WTC11 (cell line): ENCODE data around the gene TMEM174. TPM values are rescaled to one million over a fixed set of nuclear protein-coding genes. Genes with fewer than 3 reads are reported as not detected.

Experiments used
- ATAC-seq: fragments of 200-7000 bp; cut with Tn5 transposase; 2 replicates; pipeline ENCODE4 v1.10.0; 2021; ENCODE audit warnings: mild to moderate bottlenecking, moderate library complexity
- CTCF ChIA-PET: fragments of 300-600 bp; sonication (Branson Sonifier 250); formaldehyde crosslinking; loops from one replicate; lab custom pipeline; 2021; ENCODE audit warnings: antibody characterized with exemption; lab: Charles Lee
- POLR2A ChIA-PET: fragments of 350-600 bp; sonication (Branson Sonifier 250); formaldehyde crosslinking; loops from one replicate; lab custom pipeline; 2021; ENCODE audit warnings: antibody characterized with exemption; lab: Charles Lee
- DNase-seq: peaks from one replicate; pipeline ENCODE4 v3.0.0; 2021; ENCODE audit warnings: low spot score
- H3K27ac Mint-ChIP-seq: 2 replicates; pipeline ENCODE4 v1.8.0; 2021; ENCODE audit warnings: mixed read lengths
- H3K27me3 Mint-ChIP-seq: 2 replicates; pipeline ENCODE4 v1.8.0; 2021; ENCODE audit warnings: low read depth, mild to moderate bottlenecking, moderate library complexity, mixed read lengths
- H3K36me3 Mint-ChIP-seq: 2 replicates; pipeline ENCODE4 v1.8.0; 2021; ENCODE audit warnings: mixed read lengths
- H3K4me1 Mint-ChIP-seq: 2 replicates; pipeline ENCODE4 v1.8.0; 2022; ENCODE audit warnings: mixed read lengths
- H3K4me3 Mint-ChIP-seq: 2 replicates; pipeline ENCODE4 v1.8.0; 2021; ENCODE audit warnings: mild to moderate bottlenecking, moderate library complexity, mixed read lengths
- H3K9me3 Mint-ChIP-seq: 2 replicates; pipeline ENCODE4 v1.8.0; 2021; ENCODE audit warnings: mixed read lengths
- ATF1 ChIP-seq: sonication (generic); formaldehyde crosslinking; IDR thresholded peaks from 2 replicates; pipeline ENCODE4 v1.8.1; 2023; ENCODE audit warnings: mild to moderate bottlenecking, moderate library complexity, missing genetic modification reagents
- EMX1 ChIP-seq: fragments of 250-450 bp; sonication (Bioruptor Pico); IDR thresholded peaks from 2 replicates; pipeline ENCODE4 v1.8.0; 2021; ENCODE audit warnings: mild to moderate bottlenecking
- GABPB1 ChIP-seq: sonication (generic); formaldehyde crosslinking; IDR thresholded peaks from 2 replicates; pipeline ENCODE4 v1.8.1; 2023; ENCODE audit warnings: mild to moderate bottlenecking, missing genetic modification reagents
- HMGA2 ChIP-seq: fragments of 250-450 bp; sonication (Bioruptor Pico); IDR thresholded peaks from 2 replicates; pipeline ENCODE4 v1.4.0; 2021; ENCODE audit warnings: mild to moderate bottlenecking, moderate library complexity
- JAZF1 ChIP-seq: fragments of 250-450 bp; sonication (Bioruptor Pico); IDR thresholded peaks from 2 replicates; pipeline ENCODE4 v1.9.0; 2021; ENCODE audit warnings: moderate library complexity, mild to moderate bottlenecking, inconsistent platforms
- NR1H2 ChIP-seq: sonication (generic); formaldehyde crosslinking; IDR thresholded peaks from 2 replicates; pipeline ENCODE4 v1.9.0; 2021; ENCODE audit warnings: mild to moderate bottlenecking, moderate library complexity, missing genetic modification reagents
- RELA ChIP-seq: sonication (generic); formaldehyde crosslinking; IDR thresholded peaks from 2 replicates; pipeline ENCODE4 v1.8.1; 2022; ENCODE audit warnings: missing genetic modification reagents, mild to moderate bottlenecking, borderline replicate concordance
- SMAD4 ChIP-seq: sonication (generic); formaldehyde crosslinking; IDR thresholded peaks from 2 replicates; pipeline ENCODE4 v1.8.0; 2022; ENCODE audit warnings: mild to moderate bottlenecking, missing genetic modification reagents
- TEAD1 ChIP-seq: sonication (generic); formaldehyde crosslinking; IDR thresholded peaks from 2 replicates; pipeline ENCODE4 v1.8.0; 2022; ENCODE audit warnings: mild to moderate bottlenecking, missing genetic modification reagents
- TEAD4 ChIP-seq: sonication (generic); formaldehyde crosslinking; IDR thresholded peaks from 2 replicates; pipeline ENCODE4 v1.8.0; 2022; ENCODE audit warnings: mild to moderate bottlenecking, missing genetic modification reagents
- ZNF263 ChIP-seq: sonication (generic); formaldehyde crosslinking; IDR thresholded peaks from 2 replicates; pipeline ENCODE4 v1.8.1; 2022; ENCODE audit warnings: low read depth, mild to moderate bottlenecking, moderate library complexity, missing genetic modification reagents
- ZNF416 ChIP-seq: fragments of 250-450 bp; sonication (Bioruptor Pico); IDR thresholded peaks from 2 replicates; pipeline ENCODE4 v1.9.0; 2021; ENCODE audit warnings: mild to moderate bottlenecking, inconsistent platforms
- total RNA-seq: library from RNA; stranded (reverse); gene quantifications from 3 replicates; pipeline ENCODE4 v1.2.3, GENCODE V29; 2021
- TF ChIP-seq, protein P1 (sequence below): sonication (generic); formaldehyde crosslinking; IDR thresholded peaks from 2 replicates; pipeline ENCODE4 v1.8.0; 2022; ENCODE audit warnings: mild to moderate bottlenecking, missing genetic modification reagents
- TF ChIP-seq, protein P2 (sequence below): sonication (generic); formaldehyde crosslinking; IDR thresholded peaks from 2 replicates; pipeline ENCODE4 v1.8.0; 2022; ENCODE audit warnings: mild to moderate bottlenecking, missing genetic modification reagents
- TF ChIP-seq, protein P3 (sequence below): sonication (generic); formaldehyde crosslinking; IDR thresholded peaks from 2 replicates; pipeline ENCODE4 v1.8.1; 2023; ENCODE audit warnings: mild to moderate bottlenecking, moderate library complexity, missing genetic modification reagents
- TF ChIP-seq, protein P4 (sequence below): fragments of 250-450 bp; sonication (Bioruptor Pico); IDR thresholded peaks from 2 replicates; pipeline ENCODE4 v1.8.0; 2021; ENCODE audit warnings: mild to moderate bottlenecking
- TF ChIP-seq, protein P5 (sequence below): sonication (generic); formaldehyde crosslinking; IDR thresholded peaks from 2 replicates; pipeline ENCODE4 v1.8.1; 2023; ENCODE audit warnings: mild to moderate bottlenecking, missing genetic modification reagents
- TF ChIP-seq, protein P6 (sequence below): sonication (generic); formaldehyde crosslinking; IDR thresholded peaks from 2 replicates; pipeline ENCODE4 v1.8.1; 2023; ENCODE audit warnings: mild to moderate bottlenecking, missing genetic modification reagents, borderline replicate concordance
- TF ChIP-seq, protein P7 (sequence below): sonication (generic); formaldehyde crosslinking; IDR thresholded peaks from 2 replicates; pipeline ENCODE4 v1.8.0; 2023; ENCODE audit warnings: missing genetic modification reagents, mild to moderate bottlenecking, borderline replicate concordance

Gene TMEM174
- total RNA-seq, 1 experiment from 2014 or later = not detected

DNA sequence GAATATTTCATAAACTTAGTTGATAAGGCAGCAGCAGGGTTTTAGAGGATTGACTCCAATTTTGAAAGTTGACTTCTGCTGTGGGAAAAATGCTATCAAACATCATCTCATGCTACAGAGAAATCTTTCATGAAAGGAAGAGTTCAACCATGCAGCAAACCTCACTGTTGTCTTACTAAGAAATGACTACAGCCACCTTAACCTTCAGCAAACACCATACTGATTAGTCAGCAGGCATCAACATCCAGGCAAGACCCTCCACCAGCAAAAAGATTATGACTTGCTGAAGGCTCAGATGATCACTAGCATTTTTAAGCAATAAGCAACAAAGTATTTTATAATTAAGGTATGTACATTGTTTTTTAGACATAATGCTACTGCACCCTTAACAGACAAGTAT is 7.6 kb downstream of the TMEM174 start:
- H3K36me3 Mint-ChIP-seq = peaks cover 10% of the 10 kb centered on the region
- H3K27me3 Mint-ChIP-seq = peaks cover 5% of the 10 kb centered on the region; the same call in 1 of the 2 replicates
- ATAC-seq (no peak), DNase-seq (no peak)
- no peak overlapping the region for H3K27ac Mint-ChIP-seq
- ChIA-PET POLR2A (no interaction called here), CTCF (no interaction called here)
- peaks cover 10% of the 10 kb centered on the region for H3K9me3 Mint-ChIP-seq
- no peak overlapping the region for H3K4me3 Mint-ChIP-seq
- H3K4me1 Mint-ChIP-seq = peaks cover 8% of the 10 kb centered on the region
- TF ChIP-seq HMGA2 (CRISPR knock-in tag) (no peak), EMX1 (CRISPR knock-in tag) (no peak), TEAD1 (CRISPR knock-in tag) (no peak), SMAD4 (CRISPR knock-in tag) (no peak)
- TF ChIP-seq, protein P1, sequence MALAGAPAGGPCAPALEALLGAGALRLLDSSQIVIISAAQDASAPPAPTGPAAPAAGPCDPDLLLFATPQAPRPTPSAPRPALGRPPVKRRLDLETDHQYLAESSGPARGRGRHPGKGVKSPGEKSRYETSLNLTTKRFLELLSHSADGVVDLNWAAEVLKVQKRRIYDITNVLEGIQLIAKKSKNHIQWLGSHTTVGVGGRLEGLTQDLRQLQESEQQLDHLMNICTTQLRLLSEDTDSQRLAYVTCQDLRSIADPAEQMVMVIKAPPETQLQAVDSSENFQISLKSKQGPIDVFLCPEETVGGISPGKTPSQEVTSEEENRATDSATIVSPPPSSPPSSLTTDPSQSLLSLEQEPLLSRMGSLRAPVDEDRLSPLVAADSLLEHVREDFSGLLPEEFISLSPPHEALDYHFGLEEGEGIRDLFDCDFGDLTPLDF (CRISPR knock-in tag) = no peak

DNA sequence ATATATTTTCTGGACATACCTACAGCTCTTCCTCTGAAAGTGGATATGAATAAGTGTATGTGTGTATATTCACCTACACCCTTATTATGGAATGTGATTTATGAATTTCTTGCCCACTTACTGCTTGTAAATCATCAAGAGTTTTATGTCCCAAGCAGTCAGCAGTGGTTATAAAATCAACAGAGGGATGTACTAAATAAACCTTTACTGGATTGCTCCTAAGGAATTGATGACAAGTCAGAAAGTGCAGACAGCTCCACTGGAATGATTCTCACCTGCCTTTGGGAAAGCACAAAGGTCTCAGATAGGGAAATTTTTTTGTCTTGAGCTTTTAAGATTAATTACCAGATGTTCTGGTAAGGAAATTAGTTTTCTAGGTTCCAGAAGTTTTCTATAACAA is 9.3 kb downstream of the TMEM174 start:
- POLR2A ChIA-PET = no interaction called here
- CTCF ChIA-PET = interaction anchor here (0.7 to 1.3 kb wide), 2 partner anchors 19 to 34 kb away, joined by 3 to 4 read pairs; no protein-coding TSS in a partner anchor
- Mint-ChIP-seq H3K27ac (no peak overlapping the region), H3K4me3 (no peak overlapping the region), H3K36me3 (peaks cover 10% of the 10 kb centered on the region), H3K27me3 (peaks cover 3% of the 10 kb centered on the region; the same call in 1 of the 2 replicates), H3K9me3 (peaks cover 10% of the 10 kb centered on the region), H3K4me1 (peaks cover 8% of the 10 kb centered on the region)
- ATAC-seq (no peak), DNase-seq (no peak)
- TF ChIP-seq, protein P2, sequence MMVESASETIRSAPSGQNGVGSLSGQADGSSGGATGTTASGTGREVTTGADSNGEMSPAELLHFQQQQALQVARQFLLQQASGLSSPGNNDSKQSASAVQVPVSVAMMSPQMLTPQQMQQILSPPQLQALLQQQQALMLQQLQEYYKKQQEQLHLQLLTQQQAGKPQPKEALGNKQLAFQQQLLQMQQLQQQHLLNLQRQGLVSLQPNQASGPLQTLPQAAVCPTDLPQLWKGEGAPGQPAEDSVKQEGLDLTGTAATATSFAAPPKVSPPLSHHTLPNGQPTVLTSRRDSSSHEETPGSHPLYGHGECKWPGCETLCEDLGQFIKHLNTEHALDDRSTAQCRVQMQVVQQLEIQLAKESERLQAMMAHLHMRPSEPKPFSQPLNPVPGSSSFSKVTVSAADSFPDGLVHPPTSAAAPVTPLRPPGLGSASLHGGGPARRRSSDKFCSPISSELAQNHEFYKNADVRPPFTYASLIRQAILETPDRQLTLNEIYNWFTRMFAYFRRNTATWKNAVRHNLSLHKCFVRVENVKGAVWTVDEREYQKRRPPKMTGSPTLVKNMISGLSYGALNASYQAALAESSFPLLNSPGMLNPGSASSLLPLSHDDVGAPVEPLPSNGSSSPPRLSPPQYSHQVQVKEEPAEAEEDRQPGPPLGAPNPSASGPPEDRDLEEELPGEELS (CRISPR knock-in tag) = no peak
- TF ChIP-seq, protein P3, sequence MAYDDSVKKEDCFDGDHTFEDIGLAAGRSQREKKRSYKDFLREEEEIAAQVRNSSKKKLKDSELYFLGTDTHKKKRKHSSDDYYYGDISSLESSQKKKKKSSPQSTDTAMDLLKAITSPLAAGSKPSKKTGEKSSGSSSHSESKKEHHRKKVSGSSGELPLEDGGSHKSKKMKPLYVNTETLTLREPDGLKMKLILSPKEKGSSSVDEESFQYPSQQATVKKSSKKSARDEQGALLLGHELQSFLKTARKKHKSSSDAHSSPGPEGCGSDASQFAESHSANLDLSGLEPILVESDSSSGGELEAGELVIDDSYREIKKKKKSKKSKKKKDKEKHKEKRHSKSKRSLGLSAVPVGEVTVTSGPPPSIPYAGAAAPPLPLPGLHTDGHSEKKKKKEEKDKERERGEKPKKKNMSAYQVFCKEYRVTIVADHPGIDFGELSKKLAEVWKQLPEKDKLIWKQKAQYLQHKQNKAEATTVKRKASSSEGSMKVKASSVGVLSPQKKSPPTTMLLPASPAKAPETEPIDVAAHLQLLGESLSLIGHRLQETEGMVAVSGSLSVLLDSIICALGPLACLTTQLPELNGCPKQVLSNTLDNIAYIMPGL (CRISPR knock-in tag) = no peak
- TF ChIP-seq, protein P4, sequence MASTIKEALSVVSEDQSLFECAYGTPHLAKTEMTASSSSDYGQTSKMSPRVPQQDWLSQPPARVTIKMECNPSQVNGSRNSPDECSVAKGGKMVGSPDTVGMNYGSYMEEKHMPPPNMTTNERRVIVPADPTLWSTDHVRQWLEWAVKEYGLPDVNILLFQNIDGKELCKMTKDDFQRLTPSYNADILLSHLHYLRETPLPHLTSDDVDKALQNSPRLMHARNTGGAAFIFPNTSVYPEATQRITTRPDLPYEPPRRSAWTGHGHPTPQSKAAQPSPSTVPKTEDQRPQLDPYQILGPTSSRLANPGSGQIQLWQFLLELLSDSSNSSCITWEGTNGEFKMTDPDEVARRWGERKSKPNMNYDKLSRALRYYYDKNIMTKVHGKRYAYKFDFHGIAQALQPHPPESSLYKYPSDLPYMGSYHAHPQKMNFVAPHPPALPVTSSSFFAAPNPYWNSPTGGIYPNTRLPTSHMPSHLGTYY (CRISPR knock-in tag) = no peak
- no peak for TF ChIP-seq TEAD4 (CRISPR knock-in tag)
- TF ChIP-seq RELA (CRISPR knock-in tag) = no peak
- no peak for TF ChIP-seq ATF1 (CRISPR knock-in tag)
- no peak for TF ChIP-seq ZNF263
- TF ChIP-seq, protein P5, sequence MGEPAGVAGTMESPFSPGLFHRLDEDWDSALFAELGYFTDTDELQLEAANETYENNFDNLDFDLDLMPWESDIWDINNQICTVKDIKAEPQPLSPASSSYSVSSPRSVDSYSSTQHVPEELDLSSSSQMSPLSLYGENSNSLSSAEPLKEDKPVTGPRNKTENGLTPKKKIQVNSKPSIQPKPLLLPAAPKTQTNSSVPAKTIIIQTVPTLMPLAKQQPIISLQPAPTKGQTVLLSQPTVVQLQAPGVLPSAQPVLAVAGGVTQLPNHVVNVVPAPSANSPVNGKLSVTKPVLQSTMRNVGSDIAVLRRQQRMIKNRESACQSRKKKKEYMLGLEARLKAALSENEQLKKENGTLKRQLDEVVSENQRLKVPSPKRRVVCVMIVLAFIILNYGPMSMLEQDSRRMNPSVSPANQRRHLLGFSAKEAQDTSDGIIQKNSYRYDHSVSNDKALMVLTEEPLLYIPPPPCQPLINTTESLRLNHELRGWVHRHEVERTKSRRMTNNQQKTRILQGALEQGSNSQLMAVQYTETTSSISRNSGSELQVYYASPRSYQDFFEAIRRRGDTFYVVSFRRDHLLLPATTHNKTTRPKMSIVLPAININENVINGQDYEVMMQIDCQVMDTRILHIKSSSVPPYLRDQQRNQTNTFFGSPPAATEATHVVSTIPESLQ (CRISPR knock-in tag) = no peak
- TF ChIP-seq ZNF416 (CRISPR knock-in tag) = no peak
- TF ChIP-seq, protein P6, sequence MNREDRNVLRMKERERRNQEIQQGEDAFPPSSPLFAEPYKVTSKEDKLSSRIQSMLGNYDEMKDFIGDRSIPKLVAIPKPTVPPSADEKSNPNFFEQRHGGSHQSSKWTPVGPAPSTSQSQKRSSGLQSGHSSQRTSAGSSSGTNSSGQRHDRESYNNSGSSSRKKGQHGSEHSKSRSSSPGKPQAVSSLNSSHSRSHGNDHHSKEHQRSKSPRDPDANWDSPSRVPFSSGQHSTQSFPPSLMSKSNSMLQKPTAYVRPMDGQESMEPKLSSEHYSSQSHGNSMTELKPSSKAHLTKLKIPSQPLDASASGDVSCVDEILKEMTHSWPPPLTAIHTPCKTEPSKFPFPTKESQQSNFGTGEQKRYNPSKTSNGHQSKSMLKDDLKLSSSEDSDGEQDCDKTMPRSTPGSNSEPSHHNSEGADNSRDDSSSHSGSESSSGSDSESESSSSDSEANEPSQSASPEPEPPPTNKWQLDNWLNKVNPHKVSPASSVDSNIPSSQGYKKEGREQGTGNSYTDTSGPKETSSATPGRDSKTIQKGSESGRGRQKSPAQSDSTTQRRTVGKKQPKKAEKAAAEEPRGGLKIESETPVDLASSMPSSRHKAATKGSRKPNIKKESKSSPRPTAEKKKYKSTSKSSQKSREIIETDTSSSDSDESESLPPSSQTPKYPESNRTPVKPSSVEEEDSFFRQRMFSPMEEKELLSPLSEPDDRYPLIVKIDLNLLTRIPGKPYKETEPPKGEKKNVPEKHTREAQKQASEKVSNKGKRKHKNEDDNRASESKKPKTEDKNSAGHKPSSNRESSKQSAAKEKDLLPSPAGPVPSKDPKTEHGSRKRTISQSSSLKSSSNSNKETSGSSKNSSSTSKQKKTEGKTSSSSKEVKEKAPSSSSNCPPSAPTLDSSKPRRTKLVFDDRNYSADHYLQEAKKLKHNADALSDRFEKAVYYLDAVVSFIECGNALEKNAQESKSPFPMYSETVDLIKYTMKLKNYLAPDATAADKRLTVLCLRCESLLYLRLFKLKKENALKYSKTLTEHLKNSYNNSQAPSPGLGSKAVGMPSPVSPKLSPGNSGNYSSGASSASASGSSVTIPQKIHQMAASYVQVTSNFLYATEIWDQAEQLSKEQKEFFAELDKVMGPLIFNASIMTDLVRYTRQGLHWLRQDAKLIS (CRISPR knock-in tag) = no peak
- TF ChIP-seq NR1H2 (CRISPR knock-in tag) = no peak
- TF ChIP-seq JAZF1 (CRISPR knock-in tag) = no peak
- TF ChIP-seq, protein P7, sequence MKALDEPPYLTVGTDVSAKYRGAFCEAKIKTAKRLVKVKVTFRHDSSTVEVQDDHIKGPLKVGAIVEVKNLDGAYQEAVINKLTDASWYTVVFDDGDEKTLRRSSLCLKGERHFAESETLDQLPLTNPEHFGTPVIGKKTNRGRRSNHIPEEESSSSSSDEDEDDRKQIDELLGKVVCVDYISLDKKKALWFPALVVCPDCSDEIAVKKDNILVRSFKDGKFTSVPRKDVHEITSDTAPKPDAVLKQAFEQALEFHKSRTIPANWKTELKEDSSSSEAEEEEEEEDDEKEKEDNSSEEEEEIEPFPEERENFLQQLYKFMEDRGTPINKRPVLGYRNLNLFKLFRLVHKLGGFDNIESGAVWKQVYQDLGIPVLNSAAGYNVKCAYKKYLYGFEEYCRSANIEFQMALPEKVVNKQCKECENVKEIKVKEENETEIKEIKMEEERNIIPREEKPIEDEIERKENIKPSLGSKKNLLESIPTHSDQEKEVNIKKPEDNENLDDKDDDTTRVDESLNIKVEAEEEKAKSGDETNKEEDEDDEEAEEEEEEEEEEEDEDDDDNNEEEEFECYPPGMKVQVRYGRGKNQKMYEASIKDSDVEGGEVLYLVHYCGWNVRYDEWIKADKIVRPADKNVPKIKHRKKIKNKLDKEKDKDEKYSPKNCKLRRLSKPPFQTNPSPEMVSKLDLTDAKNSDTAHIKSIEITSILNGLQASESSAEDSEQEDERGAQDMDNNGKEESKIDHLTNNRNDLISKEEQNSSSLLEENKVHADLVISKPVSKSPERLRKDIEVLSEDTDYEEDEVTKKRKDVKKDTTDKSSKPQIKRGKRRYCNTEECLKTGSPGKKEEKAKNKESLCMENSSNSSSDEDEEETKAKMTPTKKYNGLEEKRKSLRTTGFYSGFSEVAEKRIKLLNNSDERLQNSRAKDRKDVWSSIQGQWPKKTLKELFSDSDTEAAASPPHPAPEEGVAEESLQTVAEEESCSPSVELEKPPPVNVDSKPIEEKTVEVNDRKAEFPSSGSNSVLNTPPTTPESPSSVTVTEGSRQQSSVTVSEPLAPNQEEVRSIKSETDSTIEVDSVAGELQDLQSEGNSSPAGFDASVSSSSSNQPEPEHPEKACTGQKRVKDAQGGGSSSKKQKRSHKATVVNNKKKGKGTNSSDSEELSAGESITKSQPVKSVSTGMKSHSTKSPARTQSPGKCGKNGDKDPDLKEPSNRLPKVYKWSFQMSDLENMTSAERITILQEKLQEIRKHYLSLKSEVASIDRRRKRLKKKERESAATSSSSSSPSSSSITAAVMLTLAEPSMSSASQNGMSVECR (CRISPR knock-in tag) = no peak
- TF ChIP-seq GABPB1 (CRISPR knock-in tag) = no peak
